Placental epithelial cell (primary cell): Measurements from ENCODE around the gene PKHD1. TPM values are rescaled to one million over a fixed set of nuclear protein-coding genes. Genes with fewer than 3 reads are reported as not detected.

Source experiments
- small RNA-seq: library from RNA; depleted of rRNA; stranded (forward); fragments of <200 nt; gene quantifications from one replicate; pipeline ENCODE3, GENCODE V24; 2012
- total RNA-seq: library from RNA; depleted of rRNA; stranded (reverse); fragments of >200 nt; gene quantifications from 2 replicates; pipeline ENCODE4 v1.2.3, GENCODE V29; 2012

Gene PKHD1, protein sequence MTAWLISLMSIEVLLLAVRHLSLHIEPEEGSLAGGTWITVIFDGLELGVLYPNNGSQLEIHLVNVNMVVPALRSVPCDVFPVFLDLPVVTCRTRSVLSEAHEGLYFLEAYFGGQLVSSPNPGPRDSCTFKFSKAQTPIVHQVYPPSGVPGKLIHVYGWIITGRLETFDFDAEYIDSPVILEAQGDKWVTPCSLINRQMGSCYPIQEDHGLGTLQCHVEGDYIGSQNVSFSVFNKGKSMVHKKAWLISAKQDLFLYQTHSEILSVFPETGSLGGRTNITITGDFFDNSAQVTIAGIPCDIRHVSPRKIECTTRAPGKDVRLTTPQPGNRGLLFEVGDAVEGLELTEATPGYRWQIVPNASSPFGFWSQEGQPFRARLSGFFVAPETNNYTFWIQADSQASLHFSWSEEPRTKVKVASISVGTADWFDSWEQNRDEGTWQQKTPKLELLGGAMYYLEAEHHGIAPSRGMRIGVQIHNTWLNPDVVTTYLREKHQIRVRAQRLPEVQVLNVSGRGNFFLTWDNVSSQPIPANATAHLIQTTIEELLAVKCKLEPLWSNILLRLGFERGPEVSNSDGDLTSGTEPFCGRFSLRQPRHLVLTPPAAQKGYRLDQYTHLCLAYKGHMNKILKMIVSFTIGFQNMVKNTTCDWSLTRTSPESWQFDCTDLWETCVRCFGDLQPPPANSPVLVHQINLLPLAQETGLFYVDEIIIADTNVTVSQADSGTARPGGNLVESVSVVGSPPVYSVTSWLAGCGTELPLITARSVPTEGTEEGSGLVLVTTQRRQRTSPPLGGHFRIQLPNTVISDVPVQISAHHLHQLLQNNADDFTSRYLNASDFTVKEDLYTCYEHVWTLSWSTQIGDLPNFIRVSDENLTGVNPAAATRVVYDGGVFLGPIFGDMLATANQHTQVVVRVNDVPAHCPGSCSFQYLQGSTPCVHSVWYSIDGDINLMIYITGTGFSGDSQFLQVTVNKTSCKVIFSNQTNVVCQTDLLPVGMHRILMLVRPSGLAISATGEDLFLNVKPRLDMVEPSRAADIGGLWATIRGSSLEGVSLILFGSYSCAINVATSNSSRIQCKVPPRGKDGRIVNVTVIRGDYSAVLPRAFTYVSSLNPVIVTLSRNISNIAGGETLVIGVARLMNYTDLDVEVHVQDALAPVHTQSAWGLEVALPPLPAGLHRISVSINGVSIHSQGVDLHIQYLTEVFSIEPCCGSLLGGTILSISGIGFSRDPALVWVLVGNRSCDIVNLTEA (N-terminal part only)
- total RNA-seq = 0.11 and 0.79 TPM in 2 replicates

DNA sequence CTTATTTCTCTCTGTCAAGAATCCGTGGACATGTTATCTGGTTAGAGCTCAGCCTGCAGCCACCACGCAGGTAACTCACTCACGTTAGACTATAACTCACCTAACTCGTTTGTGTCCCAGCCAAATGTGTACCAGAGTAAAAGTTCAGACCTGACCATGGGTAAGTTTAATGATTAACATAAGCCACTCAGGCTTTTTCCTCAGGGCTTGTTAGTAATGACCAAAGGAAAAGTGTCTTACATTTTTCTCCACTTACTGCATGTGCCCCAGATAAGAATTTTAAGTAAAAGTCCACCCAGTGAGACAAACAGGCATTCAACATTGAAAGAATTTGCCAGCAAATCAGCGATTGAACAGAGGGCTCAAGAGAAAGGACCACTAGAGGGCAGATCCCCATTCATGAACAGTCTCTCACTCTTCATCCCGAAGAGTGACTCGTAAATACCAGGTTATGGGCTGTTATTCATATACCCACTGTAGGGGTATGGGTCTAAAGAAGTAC lies at the start of gene PKHD1:
Gene PKHD1 (minus strand): TSS at position 116 of the 502 bp plus-strand sequence. CDS start 2,680 bp downstream, outside the sequence.

Small RNAs within 50 kb of the gene (small RNA-seq; reads per million reads assigned to genes)
- gene RN7SL580P = not detected

Other genes with a start within 250 kb of the PKHD1 start
- gene IL17A, start 98.8 kb upstream of the PKHD1 start, total RNA-seq = not detected in 2 replicates
- not detected in 2 replicates for gene IL17F, start 156.9 kb upstream of the PKHD1 start, total RNA-seq
- 29.8 and 31.4 TPM in 2 replicates for gene MCM3, start 197.1 kb upstream of the PKHD1 start, total RNA-seq